H1 (cell line): ENCODE data around the gene COL16A1. TPM values are rescaled to one million over a fixed set of nuclear protein-coding genes. Genes with fewer than 3 reads are reported as not detected.

Source experiments
- CTCF ChIA-PET: fragments of 300-600 bp; sonication (Branson Sonifier 250); formaldehyde crosslinking; loops from one replicate; lab custom pipeline; 2021; ENCODE audit not compliant: partially characterized antibody; lab: Charles Lee
- POLR2A ChIA-PET: fragments of 300-600 bp; sonication (Branson Sonifier 250); formaldehyde crosslinking; loops from one replicate; lab custom pipeline; 2021; ENCODE audit warnings: inconsistent platforms; ENCODE audit not compliant: partially characterized antibody; lab: Charles Lee
- DNase-seq, 2 experiments: peaks; one replicate each; pipeline versions ENCODE4 v3.0.0 to v3.0.0-alpha.2; 2010 to 2022; ENCODE audit warnings: low spot score in 2 of 2, low read depth in 1 of 2, mixed read lengths in 1 of 2
- FAIRE-seq: peaks from 2 replicates; lab custom pipeline; 2011; peaks lifted over from hg19 to GRCh38; lab: Jason Lieb, UNC
- H2AFZ ChIP-seq: 2 replicates; pipeline ENCODE4 v1.8.1; 2012; ENCODE audit warnings: low read length, inconsistent platforms
- H2AK5ac ChIP-seq: 2 replicates; pipeline ENCODE4 v1.6.1; 2013; ENCODE audit warnings: low read depth, low read length
- H2BK120ac ChIP-seq: replicated peaks from 2 replicates; pipeline ENCODE3; 2013; ENCODE audit warnings: low read depth, low read length, inconsistent platforms
- H2BK12ac ChIP-seq: 2 replicates; pipeline ENCODE4 v1.6.1; 2013; ENCODE audit warnings: low read depth, low read length
- H2BK15ac ChIP-seq: 2 replicates; pipeline ENCODE4 v1.6.1; 2013; ENCODE audit warnings: low read length
- H2BK20ac ChIP-seq: 2 replicates; pipeline ENCODE4 v1.6.1; 2013; ENCODE audit warnings: low read length
- H2BK5ac ChIP-seq: 2 replicates; pipeline ENCODE4 v1.6.1; 2013; ENCODE audit warnings: low read depth, low read length
- H3K14ac ChIP-seq: 2 replicates; pipeline ENCODE4 v1.6.1; 2013; ENCODE audit warnings: inconsistent platforms; ENCODE audit not compliant: insufficient read length
- H3K18ac ChIP-seq: 2 replicates; pipeline ENCODE4 v1.6.1; 2013; ENCODE audit warnings: low read length; ENCODE audit errors: extremely low read depth
- H3K23ac ChIP-seq: 2 replicates; pipeline ENCODE4 v1.6.1; 2013; ENCODE audit warnings: inconsistent platforms; ENCODE audit not compliant: insufficient read length
- H3K23me2 ChIP-seq: 2 replicates; pipeline ENCODE4 v1.6.1; 2013; ENCODE audit warnings: low read depth, low read length
- H3K27ac ChIP-seq: 2 replicates; pipeline ENCODE4 v1.6.1; 2011; ENCODE audit warnings: low read depth, low read length, inconsistent platforms
- H3K27me3 ChIP-seq, 4 experiments: replicated peaks in 1 of 4; 1 replicate in 1 of 4; 2 replicates in 3 of 4; pipeline versions ENCODE4 v1.6.1 to v1.8.1; 2011 to 2013; ENCODE audit warnings: low read length in 3 of 4, mild to moderate bottlenecking in 3 of 4, inconsistent platforms in 2 of 4, mixed read lengths in 2 of 4, moderate library complexity in 1 of 4; ENCODE audit not compliant: control insufficient read depth in 3 of 4, insufficient read depth in 3 of 4; ENCODE audit errors: extremely low read depth in 1 of 4
- H3K36me3 ChIP-seq, 4 experiments: 2 replicates each; pipeline versions ENCODE4 v1.6.1 to v1.8.1; 2011 to 2013; ENCODE audit warnings: mild to moderate bottlenecking in 4 of 4, low read length in 3 of 4, moderate library complexity in 2 of 4, control low read depth in 1 of 4, inconsistent platforms in 1 of 4; ENCODE audit not compliant: insufficient read depth in 4 of 4, control insufficient read depth in 2 of 4
- H3K4ac ChIP-seq: replicated peaks from 2 replicates; pipeline ENCODE3; 2013; ENCODE audit warnings: low read length, low read depth, mixed read lengths, inconsistent platforms; ENCODE audit not compliant: insufficient read length
- H3K4me1 ChIP-seq, 4 experiments: replicated peaks in 1 of 4; 1 replicate in 1 of 4; 2 replicates in 3 of 4; pipeline versions ENCODE4 v1.6.1 to v1.8.1; 2011 to 2013; ENCODE audit warnings: low read length in 3 of 4, inconsistent platforms in 2 of 4, mixed read lengths in 1 of 4; ENCODE audit not compliant: insufficient read depth in 4 of 4, control insufficient read depth in 3 of 4
- H3K4me2 ChIP-seq, 2 experiments: 2 replicates each; pipeline versions ENCODE4 v1.6.1 to v1.8.1; 2011 to 2013; ENCODE audit warnings: low read depth in 2 of 2, low read length in 2 of 2, control low read depth in 1 of 2, inconsistent platforms in 1 of 2, mild to moderate bottlenecking in 1 of 2; ENCODE audit not compliant: insufficient read depth in 1 of 2
- H3K4me3 ChIP-seq, 4 experiments: fragments of 200-600, 300-600 bp in 1 of 4; sonication (generic), shearing (Covaris generic), sonication (Bioruptor Twin) in 1 of 4; 2 replicates each; pipeline versions ENCODE4 v1.5.1 to v1.8.1; 2011 to 2016; ENCODE audit warnings: low read length in 4 of 4, low read depth in 3 of 4, control low read depth in 2 of 4, inconsistent platforms in 2 of 4, mild to moderate bottlenecking in 2 of 4, mixed read lengths in 1 of 4, moderate library complexity in 1 of 4; ENCODE audit not compliant: insufficient read depth in 2 of 4; ENCODE audit errors: extremely low read depth in 1 of 4
- H3K56ac ChIP-seq: replicated peaks from 2 replicates; pipeline ENCODE3; 2013; ENCODE audit warnings: low read depth, mild to moderate bottlenecking, mixed read lengths, low read length, inconsistent platforms; ENCODE audit not compliant: insufficient read length
- H3K79me1 ChIP-seq: 2 replicates; pipeline ENCODE4 v1.6.1; 2013; ENCODE audit warnings: low read depth, low read length, control low read depth
- H3K79me2 ChIP-seq, 2 experiments: 2 replicates each; pipeline versions ENCODE4 v1.6.1 to v1.8.1; 2012 to 2013; ENCODE audit warnings: low read length in 2 of 2, mild to moderate bottlenecking in 2 of 2, inconsistent platforms in 1 of 2; ENCODE audit not compliant: insufficient read depth in 2 of 2, control insufficient read depth in 1 of 2
- H3K9ac ChIP-seq, 4 experiments: replicated peaks in 1 of 4; 1 replicate in 1 of 4; 2 replicates in 3 of 4; pipeline versions ENCODE4 v1.6.1 to v1.8.1; 2011 to 2013; ENCODE audit warnings: low read depth in 3 of 4, low read length in 3 of 4, control low read depth in 2 of 4, mild to moderate bottlenecking in 2 of 4, moderate library complexity in 2 of 4, inconsistent platforms in 1 of 4; ENCODE audit errors: extremely low read depth in 1 of 4
- H3K9me3 ChIP-seq, 2 experiments: 2 replicates each; pipeline versions ENCODE4 v1.6.1 to v1.8.1; 2012 to 2013; ENCODE audit warnings: mild to moderate bottlenecking in 2 of 2, moderate library complexity in 2 of 2, control low read depth in 1 of 2, inconsistent platforms in 1 of 2, low read depth in 1 of 2, low read length in 1 of 2, mixed read lengths in 1 of 2; ENCODE audit not compliant: insufficient read depth in 2 of 2
- H4K20me1 ChIP-seq, 2 experiments: replicated peaks in 1 of 2; 2 replicates each; pipeline versions ENCODE3 to v1.8.1; 2011 to 2013; ENCODE audit warnings: inconsistent platforms in 2 of 2, low read length in 2 of 2, mild to moderate bottlenecking in 1 of 2; ENCODE audit not compliant: insufficient read depth in 2 of 2, control insufficient read depth in 1 of 2
- H4K5ac ChIP-seq: 2 replicates; pipeline ENCODE4 v1.6.1; 2013; ENCODE audit warnings: low read length, low read depth, mixed read lengths, inconsistent platforms; ENCODE audit not compliant: insufficient read length
- H4K8ac ChIP-seq: 2 replicates; pipeline ENCODE4 v1.8.0; 2013; ENCODE audit warnings: mild to moderate bottlenecking, moderate library complexity, low read length, inconsistent platforms; ENCODE audit not compliant: insufficient read depth; ENCODE audit errors: extremely low read depth
- H4K91ac ChIP-seq: replicated peaks from 2 replicates; pipeline ENCODE3; 2013; ENCODE audit warnings: low read length, mixed read lengths, inconsistent platforms; ENCODE audit not compliant: insufficient read length
- ATF2 ChIP-seq: IDR thresholded peaks from 2 replicates; pipeline ENCODE4 v1.6.1; 2012; ENCODE audit warnings: low read length, inconsistent platforms
- CTBP2 ChIP-seq: IDR thresholded peaks from 2 replicates; pipeline ENCODE4 v1.7.0; 2011; ENCODE audit warnings: borderline replicate concordance, mild to moderate bottlenecking, moderate library complexity, mixed read lengths, low read length; ENCODE audit not compliant: insufficient read depth, insufficient read length
- FOSL1 ChIP-seq: IDR thresholded peaks from 2 replicates; pipeline ENCODE4 v1.6.1; 2011; ENCODE audit warnings: mild to moderate bottlenecking, low read depth, low read length, moderate library complexity; ENCODE audit not compliant: insufficient read depth
- GTF2F1 ChIP-seq: IDR thresholded peaks from 2 replicates; pipeline ENCODE4 v1.6.1; 2012; ENCODE audit warnings: low read depth, low read length, improper control_type of control experiment, borderline replicate concordance
- JUND ChIP-seq: IDR thresholded peaks from 2 replicates; pipeline ENCODE4 v1.6.1; 2011; ENCODE audit warnings: mild to moderate bottlenecking, improper control_type of control experiment, low read length
- MAX ChIP-seq: IDR thresholded peaks from 2 replicates; pipeline ENCODE4 v1.6.1; 2012; ENCODE audit warnings: inconsistent platforms
- NRF1 ChIP-seq: IDR thresholded peaks from 2 replicates; pipeline ENCODE4 v1.6.1; 2011; ENCODE audit warnings: mild to moderate bottlenecking, low read depth, low read length, improper control_type of control experiment
- POLR2AphosphoS5 ChIP-seq: IDR thresholded peaks from 2 replicates; pipeline ENCODE4 v1.6.1; 2011; ENCODE audit warnings: low read depth, low read length
- SAP30 ChIP-seq: fragments of 300-600 bp; sonication (generic); IDR thresholded peaks from 2 replicates; pipeline ENCODE4 v1.7.1; 2012; ENCODE audit warnings: low read length, moderate library complexity, mild to moderate bottlenecking, inconsistent platforms; ENCODE audit not compliant: insufficient read depth, insufficient replicate concordance
- SP1 ChIP-seq: IDR thresholded peaks from 2 replicates; pipeline ENCODE4 v1.6.1; 2011; ENCODE audit warnings: low read depth, low read length
- SP2 ChIP-seq: IDR thresholded peaks from 2 replicates; pipeline ENCODE4 v1.6.1; 2012; ENCODE audit warnings: mild to moderate bottlenecking, low read length, inconsistent platforms
- SRF ChIP-seq: IDR thresholded peaks from 2 replicates; pipeline ENCODE4 v1.6.1; 2011; ENCODE audit warnings: mild to moderate bottlenecking, low read depth, low read length, moderate library complexity
- WGBS, 2 experiments: shearing (Covaris generic) in 1 of 2; methylation state at CpG; one replicate each; pipeline versions ENCODE4 v1.1.6 to v1.1.7; 2013 to 2015; ENCODE audit warnings: low lambda C conversion rate in 2 of 2, mixed read lengths in 2 of 2, inconsistent platforms in 1 of 2, low coverage in 1 of 2, missing lambda C conversion rate in 1 of 2; ENCODE audit not compliant: insufficient replicate concordance in 2 of 2, insufficient coverage in 1 of 2, insufficient read length in 1 of 2; ENCODE audit errors: extremely low coverage in 1 of 2, missing lambda C conversion rate in 1 of 2; 5-methylcytosine and 5-hydroxymethylcytosine counted together
- polyA plus RNA-seq, 7 experiments: library from polyadenylated mRNA; depleted of rRNA in 3 of 7; stranded (reverse) in 5 of 7; unstranded in 2 of 7; fragments of >200 nt in 5 of 7; fragments of 200-250 nt in 2 of 7; gene quantifications; 1 replicate in 5 of 7; 2 replicates in 1 of 7; 4 replicates in 1 of 7; pipeline versions ENCODE4 v1.2.1 to v1.2.3, GENCODE V29; 2011 to 2013; ENCODE audit warnings: missing spikeins in 2 of 7, mixed read lengths in 2 of 7
- total RNA-seq: library from RNA; stranded (reverse); fragmentation: NEBNext Ultra II Directional; extraction: Animal tissue kit (Norgen Biotek cat#: 25700); gene quantifications from 2 replicates; pipeline ENCODE4 v1.2.1, GENCODE V29; 2021

The COL16A1 gene
- total and polyA plus RNA-seq, 2 of the 8 experiments (the other 6 are each of a cell fraction or from before 2014, with no cell fraction given) = 2.0 to 10.5 TPM

- FAIRE-seq = no peak
- ChIA-PET CTCF (interaction anchor here (1.1 to 19.3 kb wide), 9 partner anchors 13 to 120 kb away, joined by 3 to 370 read pairs (median 5); partner anchors contain the start of genes COL16A1 and PEF1), POLR2A (interaction anchor here (1.2 to 1.8 kb wide), 2 partner anchors 24 to 36 kb away, joined by 3 to 6 read pairs; partner anchors contain the start of gene PEF1)
- Histone ChIP-seq H3K23me2 (no peaks in the 10 kb centered on the region), H4K8ac (peak overlapping the region; percentile 91), H4K20me1 (no peaks in the 10 kb centered on the region), H3K4me3 (no peak overlapping the region), H3K27ac (no peak overlapping the region), H3K79me1 (no peaks in the 10 kb centered on the region), H3K27me3 (no peaks in the 10 kb centered on the region), H3K4me2 (0 out of 4 replicates have a peak overlapping the region, but pooled peaks of 1 of the 2 experiments have one; percentile 14), H2BK120ac (no peak overlapping the region), H2BK20ac (no peak overlapping the region), H2BK12ac (peak overlapping the region; percentile 46; the same call in 1 of the 2 replicates), H3K4me1 (peaks cover 0 to 13% (median 8%) of the 10 kb centered on the region in 4 experiments; a peak in 5 of 7 replicates), H3K14ac (no peak overlapping the region), H4K5ac (no peak overlapping the region), H3K4ac (no peak overlapping the region), H2AK5ac (0 out of 2 replicates have a peak overlapping the region, but pooled peaks have one; percentile 5), H3K36me3 (no peaks in the 10 kb centered on the region), H3K79me2 (no peaks in the 10 kb centered on the region), H3K18ac (no peak overlapping the region), H2AFZ (no peak overlapping the region), H3K9ac (no peak overlapping the region), H3K9me3 (no peaks in the 10 kb centered on the region), H2BK15ac (no peak overlapping the region), H2BK5ac (peak overlapping the region; percentile 37; the same call in 1 of the 2 replicates), H4K91ac (peak overlapping the region; percentile 70), H3K23ac (no peak overlapping the region), H3K56ac (no peak overlapping the region)
- 79% methylated on average over 6 of the region's 7 CpGs; no CpG with 5 or more reads in 1 of the 2 experiments for WGBS, 2 experiments
- no peak for DNase-seq
- TF ChIP-seq SP1 (no peak), FOSL1 (no peak), SP2 (no peak), NRF1 (no peak), ATF2 (no peak), CTBP2 (no peak), MAX (no peak), SAP30 (no peak), SRF (no peak), GTF2F1 (no peak), POLR2AphosphoS5 (no peak), JUND (no peak)
Measured at GRCh38 chr1:31669433-31669785, 34.4 kb downstream of the COL16A1 start.
